Right lobe of liver (tissue), 6 donors: ENCODE data around the gene ERBB4. TPM values are rescaled to one million over a fixed set of nuclear protein-coding genes. Genes with fewer than 3 reads are reported as not detected.

Experiments
- ATAC-seq, 4 donors: fragments of 200-7000 bp; cut with Tn5 transposase; one replicate each; pipeline ENCODE4 v1.9.1; 2020; ENCODE audit warnings: mild to moderate bottlenecking in 4 of 4, moderate library complexity in 4 of 4
- DNase-seq, 3 donors: peaks; one replicate each; pipeline ENCODE4 v3.0.0-alpha.2; 2020
- H3K27ac ChIP-seq, 3 donors: fragments of 200-600 bp; one replicate each; pipeline ENCODE4 v1.8.0; 2022
- H3K27me3 ChIP-seq, 2 donors: fragments of 200-600 bp; one replicate each; pipeline ENCODE4 v1.8.0; 2022
- H3K36me3 ChIP-seq, 4 donors: fragments of 200-600 bp; sonication (generic) in 1 of 4; one replicate each; pipeline versions ENCODE4 v1.5.1 to v1.8.0; 2017 to 2022; ENCODE audit warnings: control low read depth in 1 of 4
- H3K4me1 ChIP-seq, 4 donors: fragments of 200-600 bp; sonication (generic) in 1 of 4; one replicate each; pipeline versions ENCODE4 v1.5.1 to v1.8.0; 2017 to 2022; ENCODE audit warnings: control low read depth in 1 of 4
- H3K4me3 ChIP-seq, 3 donors: fragments of 200-600 bp; one replicate each; pipeline ENCODE4 v1.8.0; 2022
- H3K9me3 ChIP-seq, 4 donors: fragments of 200-600 bp; sonication (generic) in 1 of 4; one replicate each; pipeline versions ENCODE4 v1.5.1 to v1.8.0; 2017 to 2022; ENCODE audit warnings: control low read depth in 1 of 4
- POLR2A ChIP-seq: fragments of 450-650 bp; IDR thresholded peaks from one replicate; pipeline ENCODE4 v1.6.1; 2017; ENCODE audit warnings: antibody characterized with exemption, mild to moderate bottlenecking
- WGBS: methylation state at CpG from one replicate; pipeline ENCODE4 v1.1.6; 2018; ENCODE audit warnings: low coverage, low lambda C conversion rate; ENCODE audit not compliant: insufficient coverage; ENCODE audit errors: missing lambda C conversion rate; 5-methylcytosine and 5-hydroxymethylcytosine counted together
- intact Hi-C, 2 donors: fragments of 100-400 bp; cut with DNase I; formaldehyde crosslinking; loops; one replicate each; pipeline versions ENCODE4 v1.11.2 to v1.14.1; 2022
- total RNA-seq, 6 experiments: library from RNA; depleted of rRNA in 2 of 6; stranded (reverse); fragments of >200 nt in 2 of 6; fragmentation: NEBNext Ultra II Directional in 3 of 6; extraction: Animal tissue kit (Norgen Biotek cat#: 25700) in 3 of 6; gene quantifications; one replicate each; pipeline versions ENCODE4 v1.1.0 to v1.2.4, GENCODE V29; 2016 to 2023
- TF ChIP-seq, protein P1 (sequence below), 4 donors: fragments of 200-600 bp in 3 of 4; fragments of 450-650 bp in 1 of 4; IDR thresholded peaks; one replicate each; pipeline versions ENCODE4 v1.5.1 to v1.8.0; 2016 to 2022; ENCODE audit warnings: antibody characterized with exemption in 4 of 4, mild to moderate bottlenecking in 2 of 4
- donor health status: DM: no; HTN: yes; CAD: no.
- donor health status: DM: no; HTN: no; CAD: no.
- donor health status: DM: no; HTN: no; CAD: no.
- donor health status: DM: no; HTN: yes; CAD: no.
- donor health status: DM: no; HTN: yes; CAD: no.

ERBB4 gene
- total RNA-seq, 6 experiments from 2014 or later, result 0.02 to 0.59 (median 0.08) TPM; not detected in 2

- no peak overlapping the region for H3K27ac ChIP-seq
- no peaks in the 10 kb centered on the region for H3K4me1 ChIP-seq
- H3K27me3 ChIP-seq, result no peaks in the 10 kb centered on the region
- no peaks in the 10 kb centered on the region for H3K9me3 ChIP-seq
- WGBS, result 71% methylated on average over 4 of the region's 4 CpGs
- TF ChIP-seq, protein P1, sequence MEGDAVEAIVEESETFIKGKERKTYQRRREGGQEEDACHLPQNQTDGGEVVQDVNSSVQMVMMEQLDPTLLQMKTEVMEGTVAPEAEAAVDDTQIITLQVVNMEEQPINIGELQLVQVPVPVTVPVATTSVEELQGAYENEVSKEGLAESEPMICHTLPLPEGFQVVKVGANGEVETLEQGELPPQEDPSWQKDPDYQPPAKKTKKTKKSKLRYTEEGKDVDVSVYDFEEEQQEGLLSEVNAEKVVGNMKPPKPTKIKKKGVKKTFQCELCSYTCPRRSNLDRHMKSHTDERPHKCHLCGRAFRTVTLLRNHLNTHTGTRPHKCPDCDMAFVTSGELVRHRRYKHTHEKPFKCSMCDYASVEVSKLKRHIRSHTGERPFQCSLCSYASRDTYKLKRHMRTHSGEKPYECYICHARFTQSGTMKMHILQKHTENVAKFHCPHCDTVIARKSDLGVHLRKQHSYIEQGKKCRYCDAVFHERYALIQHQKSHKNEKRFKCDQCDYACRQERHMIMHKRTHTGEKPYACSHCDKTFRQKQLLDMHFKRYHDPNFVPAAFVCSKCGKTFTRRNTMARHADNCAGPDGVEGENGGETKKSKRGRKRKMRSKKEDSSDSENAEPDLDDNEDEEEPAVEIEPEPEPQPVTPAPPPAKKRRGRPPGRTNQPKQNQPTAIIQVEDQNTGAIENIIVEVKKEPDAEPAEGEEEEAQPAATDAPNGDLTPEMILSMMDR (IDR thresholded peaks at IDR 0.05), result no peak
- no peaks in the 10 kb centered on the region for H3K36me3 ChIP-seq
- H3K4me3 ChIP-seq, result no peak overlapping the region
- DNase-seq, result no peak
- ATAC-seq, result no peak
- intact Hi-C loops, result no loop called here
Observed at GRCh38 chr2:212034841-212035585, 503.6 kb downstream of the ERBB4 start.

- Histone ChIP-seq H3K27me3 (no peaks in the 10 kb centered on the region), H3K4me1 (no peaks in the 10 kb centered on the region), H3K9me3 (no peaks in the 10 kb centered on the region), H3K27ac (no peak overlapping the region), H3K36me3 (no peaks in the 10 kb centered on the region), H3K4me3 (no peak overlapping the region)
- DNase-seq (no peak), ATAC-seq (no peak)
- TF ChIP-seq, protein P1 (IDR thresholded peaks at IDR 0.05), result no peak
- intact Hi-C loops, result no loop called here
Observed at GRCh38 chr2:212033888-212034287, 504.7 kb downstream of the ERBB4 start.

DNA sequence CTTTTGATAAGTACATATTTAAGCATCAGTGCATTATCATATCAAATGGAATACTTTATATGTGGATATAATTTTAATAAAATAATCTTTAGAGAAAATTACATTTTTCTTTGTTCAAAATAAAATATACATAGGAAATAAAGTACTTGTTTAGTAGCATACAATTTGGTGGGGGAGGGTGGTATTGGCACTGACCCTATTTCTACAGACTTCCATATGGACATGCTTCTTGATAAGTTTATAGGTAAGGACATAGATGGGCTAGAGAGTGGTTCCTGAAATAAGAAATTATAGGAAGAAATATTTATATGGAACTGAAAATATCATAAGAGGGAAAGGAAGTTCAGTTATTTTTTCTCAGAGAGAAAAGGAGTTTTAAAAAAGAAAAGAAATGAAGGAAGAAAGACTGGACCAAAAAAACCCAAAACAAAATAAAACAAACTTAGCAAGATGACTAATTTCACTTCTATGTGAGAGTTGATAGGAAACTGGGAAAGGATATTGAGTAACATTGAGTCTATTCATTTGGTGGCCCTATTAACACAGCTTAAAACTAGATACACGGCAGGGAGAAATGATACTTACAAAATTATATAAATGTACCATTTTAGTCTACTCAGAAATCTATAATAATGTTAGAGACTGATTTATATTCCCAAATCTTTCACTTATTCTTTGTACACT lies 505.9 kb downstream of the ERBB4 start:
- Histone ChIP-seq H3K36me3 (no peaks in the 10 kb centered on the region), H3K27ac (no peak overlapping the region), H3K9me3 (no peaks in the 10 kb centered on the region), H3K27me3 (no peaks in the 10 kb centered on the region), H3K4me3 (no peak overlapping the region), H3K4me1 (no peaks in the 10 kb centered on the region)
- no peak for DNase-seq
- intact Hi-C loops, result no loop called here
- 57% methylated on average over 1 of the region's 1 CpG for WGBS
- TF ChIP-seq POLR2A, result no peak
- TF ChIP-seq, protein P1 (IDR thresholded peaks at IDR 0.05), result no peak
- ATAC-seq, result no peak

DNA sequence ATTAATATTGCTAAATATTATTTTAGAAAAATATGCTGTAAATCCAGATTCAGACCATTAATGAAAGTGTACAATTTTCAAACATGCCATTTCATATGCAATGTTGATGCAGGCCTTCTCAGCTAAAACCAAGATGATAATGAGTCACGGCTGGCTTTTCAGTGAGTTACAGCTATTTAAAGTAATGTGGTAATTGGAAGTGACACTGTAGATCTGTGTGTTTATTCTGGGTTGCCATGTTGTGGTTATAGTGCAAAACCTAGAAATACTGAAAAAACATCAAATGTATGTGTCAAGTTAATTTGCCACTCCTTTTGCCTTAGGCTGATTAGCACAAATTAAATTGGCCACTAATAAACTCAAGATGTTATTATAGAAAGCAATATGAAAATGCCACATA lies 506.6 kb downstream of the ERBB4 start:
- no peak overlapping the region for H3K27ac ChIP-seq
- no peaks in the 10 kb centered on the region for H3K4me1 ChIP-seq
- H3K27me3 ChIP-seq, result no peaks in the 10 kb centered on the region
- intact Hi-C loops, result no loop called here
- H3K9me3 ChIP-seq, result no peaks in the 10 kb centered on the region
- H3K36me3 ChIP-seq, result no peaks in the 10 kb centered on the region
- no peak overlapping the region for H3K4me3 ChIP-seq
- DNase-seq (no peak), ATAC-seq (no peak)
- no peak for TF ChIP-seq POLR2A
- TF ChIP-seq, protein P1 (IDR thresholded peaks at IDR 0.05), result no peak
- WGBS, result 46% methylated on average over 1 of the region's 1 CpG
